Kidney (tissue), 14 donors: ENCODE data around the gene TOMM20. TPM values are rescaled to one million over a fixed set of nuclear protein-coding genes. Genes with fewer than 3 reads are reported as not detected.

ENCODE experiments used
- DNase-seq, 5 donors: peaks; one replicate each; pipeline ENCODE4 v3.0.0-alpha.2; 2013 to 2020
- FAIRE-seq: peaks from 2 replicates; lab custom pipeline; 2012; peaks lifted over from hg19 to GRCh38; lab: Jason Lieb, UNC
- H3K27ac ChIP-seq, 2 donors: one replicate each; pipeline ENCODE4 v1.7.0; 2013; ENCODE audit warnings: low read depth in 2 of 2, low read length in 2 of 2, inconsistent platforms in 1 of 2
- H3K27me3 ChIP-seq: one replicate; pipeline ENCODE4 v1.7.1; 2013; ENCODE audit warnings: low read length, inconsistent platforms; ENCODE audit not compliant: control insufficient read depth, insufficient read depth
- H3K36me3 ChIP-seq, 3 donors: one replicate each; pipeline versions ENCODE4 v1.7.0 to v1.7.1; 2013; ENCODE audit warnings: low read length in 3 of 3, control low read depth in 1 of 3, inconsistent platforms in 1 of 3; ENCODE audit not compliant: insufficient read depth in 3 of 3, control insufficient read depth in 2 of 3
- H3K4me1 ChIP-seq, 3 donors: one replicate each; pipeline versions ENCODE4 v1.7.0 to v1.7.1; 2013; ENCODE audit warnings: low read length in 3 of 3, inconsistent platforms in 1 of 3, low read depth in 1 of 3; ENCODE audit not compliant: control insufficient read depth in 2 of 3, insufficient read depth in 2 of 3
- H3K4me3 ChIP-seq, 3 donors: one replicate each; pipeline versions ENCODE4 v1.7.0 to v1.8.1; 2013; ENCODE audit warnings: low read length in 3 of 3, control low read depth in 1 of 3, inconsistent platforms in 1 of 3
- H3K9ac ChIP-seq, 3 donors: one replicate each; pipeline versions ENCODE4 v1.7.0 to v1.7.1; 2013; ENCODE audit warnings: low read length in 3 of 3, control low read depth in 1 of 3, inconsistent platforms in 1 of 3
- H3K9me3 ChIP-seq, 3 donors: one replicate each; pipeline versions ENCODE4 v1.7.0 to v1.7.1; 2013; ENCODE audit warnings: low read length in 3 of 3, control low read depth in 1 of 3, inconsistent platforms in 1 of 3; ENCODE audit not compliant: control insufficient read depth in 2 of 3, insufficient read depth in 1 of 3
- intact Hi-C: fragments of 100-400 bp; cut with DNase I; formaldehyde crosslinking; loops from one replicate; pipeline ENCODE4 v1.11.1; 2022
- polyA plus RNA-seq: library from polyadenylated mRNA; stranded (reverse); fragments of 350-450 nt; fragmentation: Illumina TruSeq; extraction: RNeasy Lipid Tissue Mini Kit (QIAGEN cat#74804); gene quantifications from one replicate; pipeline ENCODE4 v1.2.3, GENCODE V29; 2014; ENCODE audit warnings: low read depth, low replicate concordance; ENCODE audit not compliant: insufficient read depth
- total RNA-seq: library from RNA; stranded (reverse); fragmentation: NEBNext Ultra II Directional; extraction: Animal tissue kit (Norgen Biotek cat#: 25700); gene quantifications from one replicate; pipeline ENCODE4 v1.2.1, GENCODE V29; 2021
- TF ChIP-seq, protein P1 (sequence below): IDR thresholded peaks from 3 replicates; pipeline ENCODE4 v1.5.1; 2012; ENCODE audit warnings: mild to moderate bottlenecking, moderate library complexity, borderline replicate concordance; ENCODE audit not compliant: insufficient read depth; ENCODE audit errors: extremely low read depth
- donor health status: control.
- donor health status: control.
- donor health status: control.
- donor health status: control.
- donor health status: control.
- donor health status: DM: yes; HTN: yes; CAD: no.
- donor health status: Normal renal cell carcinoma (clear cell type).

TOMM20 gene
- total and polyA plus RNA-seq, 2 donors from 2014 or later: 96.4 to 102 TPM

- Histone ChIP-seq H3K4me3 (no peak overlapping the region), H3K27ac (no peak overlapping the region), H3K4me1 (peaks cover 0 to 7% (median 0%) of the 10 kb centered on the region in 3 donors), H3K9me3 (no peaks in the 10 kb centered on the region), H3K9ac (no peak overlapping the region), H3K36me3 (peaks cover 0 to 11% (median 2%) of the 10 kb centered on the region in 3 donors), H3K27me3 (no peaks in the 10 kb centered on the region)
- intact Hi-C loops: no loop called here
- FAIRE-seq (no peak), DNase-seq (no peak)
- TF ChIP-seq, protein P1, sequence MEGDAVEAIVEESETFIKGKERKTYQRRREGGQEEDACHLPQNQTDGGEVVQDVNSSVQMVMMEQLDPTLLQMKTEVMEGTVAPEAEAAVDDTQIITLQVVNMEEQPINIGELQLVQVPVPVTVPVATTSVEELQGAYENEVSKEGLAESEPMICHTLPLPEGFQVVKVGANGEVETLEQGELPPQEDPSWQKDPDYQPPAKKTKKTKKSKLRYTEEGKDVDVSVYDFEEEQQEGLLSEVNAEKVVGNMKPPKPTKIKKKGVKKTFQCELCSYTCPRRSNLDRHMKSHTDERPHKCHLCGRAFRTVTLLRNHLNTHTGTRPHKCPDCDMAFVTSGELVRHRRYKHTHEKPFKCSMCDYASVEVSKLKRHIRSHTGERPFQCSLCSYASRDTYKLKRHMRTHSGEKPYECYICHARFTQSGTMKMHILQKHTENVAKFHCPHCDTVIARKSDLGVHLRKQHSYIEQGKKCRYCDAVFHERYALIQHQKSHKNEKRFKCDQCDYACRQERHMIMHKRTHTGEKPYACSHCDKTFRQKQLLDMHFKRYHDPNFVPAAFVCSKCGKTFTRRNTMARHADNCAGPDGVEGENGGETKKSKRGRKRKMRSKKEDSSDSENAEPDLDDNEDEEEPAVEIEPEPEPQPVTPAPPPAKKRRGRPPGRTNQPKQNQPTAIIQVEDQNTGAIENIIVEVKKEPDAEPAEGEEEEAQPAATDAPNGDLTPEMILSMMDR: no peak
Observed at GRCh38 chr1:235124665-235125064, 4.0 kb downstream of the TOMM20 start.

DNA sequence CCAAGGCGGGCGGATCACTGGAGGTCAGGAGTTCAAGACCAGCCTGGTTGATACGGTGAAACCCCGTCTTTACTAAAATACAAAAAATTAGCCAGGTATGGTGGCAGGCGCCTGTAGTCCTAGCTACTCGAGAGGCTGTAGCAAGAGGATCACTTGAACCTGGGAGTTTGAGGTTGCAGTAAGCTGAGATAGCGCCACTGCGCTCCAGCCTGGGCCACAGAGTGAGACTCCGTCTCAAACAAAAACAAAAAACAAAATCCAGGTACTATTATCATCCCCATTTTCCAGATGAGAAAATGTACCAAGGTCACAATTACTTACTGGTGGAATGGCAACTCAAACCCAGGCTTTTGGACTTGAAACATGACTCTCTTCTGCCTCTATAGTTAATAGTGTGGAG lies 4.5 kb downstream of the TOMM20 start:
- TF ChIP-seq, protein P1: no peak
- Histone ChIP-seq H3K4me1 (peaks cover 0 to 7% (median 0%) of the 10 kb centered on the region in 3 donors), H3K27ac (no peak overlapping the region), H3K4me3 (no peak overlapping the region), H3K27me3 (no peaks in the 10 kb centered on the region), H3K9ac (no peak overlapping the region), H3K36me3 (peaks cover 0 to 17% (median 5%) of the 10 kb centered on the region in 3 donors), H3K9me3 (no peaks in the 10 kb centered on the region)
- DNase-seq (no peak), FAIRE-seq (no peak)
- intact Hi-C loops: no loop called here

DNA sequence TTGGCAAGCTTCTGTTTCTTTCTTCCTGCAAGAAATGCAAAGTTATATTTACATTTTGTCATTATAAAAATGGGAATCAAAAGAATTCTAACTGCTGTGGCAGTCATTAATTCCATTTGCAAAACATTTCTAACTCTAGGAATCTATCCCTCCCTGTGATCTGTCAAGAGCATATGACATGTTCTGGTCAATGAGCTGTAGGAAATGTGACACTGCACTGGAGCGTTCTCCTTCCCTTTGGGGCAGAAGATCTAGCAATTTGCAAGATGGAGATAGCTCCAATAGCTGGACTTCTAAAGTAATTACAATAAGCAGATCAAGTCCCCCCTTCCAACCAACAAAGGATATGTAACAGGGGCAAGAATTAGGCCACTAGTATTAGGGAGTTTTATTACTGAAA lies 6.3 kb downstream of the TOMM20 start:
- peaks cover 0 to 7% (median 0%) of the 10 kb centered on the region in 3 donors for H3K4me1 ChIP-seq
- TF ChIP-seq, protein P1: no peak
- DNase-seq (no peak), FAIRE-seq (no peak)
- H3K27ac ChIP-seq: no peak overlapping the region
- H3K4me3 ChIP-seq: no peak overlapping the region
- H3K27me3 ChIP-seq: no peaks in the 10 kb centered on the region
- intact Hi-C loops: no loop called here
- H3K9me3 ChIP-seq: no peaks in the 10 kb centered on the region
- H3K36me3 ChIP-seq: peaks cover 9 to 33% (median 18%) of the 10 kb centered on the region in 3 donors
- H3K9ac ChIP-seq: no peak overlapping the region
